ENCODE data around the gene ITGB1. TPM values are rescaled to one million over a fixed set of nuclear protein-coding genes. Genes with fewer than 3 reads are reported as not detected.

ITGB1 gene
- total and polyA plus RNA-seq, 2 experiments from 2014 or later: 3,297 to 5,235 TPM

- Histone ChIP-seq H4K20me1 (ENCODE audit: insufficient read depth) (no peaks in the 10 kb centered on the region), H3K27ac (no peak overlapping the region), H3K4me2 (ENCODE audit: unreplicated experiment) (no peak overlapping the region), H2AFZ (peak overlapping the region; percentile 42; the same call in 1 of the 2 replicates), H3K4me3 (no peak overlapping the region), H3K79me2 (ENCODE audit: insufficient read depth) (no peaks in the 10 kb centered on the region), H3F3A (ENCODE audit: insufficient read depth) (no peaks in the 10 kb centered on the region), H3K9me3 (ENCODE audit: low read depth) (no peaks in the 10 kb centered on the region), H3K9ac (no peak overlapping the region), H3K27me3 (replicated peaks; ENCODE audit: insufficient read depth) (no peaks in the 10 kb centered on the region), H3K36me3 (ENCODE audit: low read depth) (no peaks in the 10 kb centered on the region), H3K9me2 (ENCODE audit: insufficient read depth) (no peaks in the 10 kb centered on the region), H3K4me1 (ENCODE audit: insufficient read depth) (peaks cover 4% of the 10 kb centered on the region; the same call in 1 of the 2 replicates)
- 97 to 98% methylated on average over 4 of the region's 4 CpGs for WGBS, 2 experiments (ENCODE audit: low coverage in 1 of 2, low lambda C conversion rate in 2 of 2, missing lambda C conversion rate in 2 of 2)
- in situ Hi-C loops (cut with MboI): no loop called here
- TF ChIP-seq EZH2 (IDR thresholded peaks at IDR 0.05; ENCODE audit: insufficient read depth, poor library complexity, severe bottlenecking) (no peak), EZH2phosphoT487 (IDR thresholded peaks at IDR 0.05; ENCODE audit: insufficient read depth, low read depth) (no peak)
- DNase-seq: no peak
Measured at GRCh38 chr10:32972460-32972859, 14.4 kb upstream of the ITGB1 start.

- H3K4me3 ChIP-seq: no peak overlapping the region
- no peaks in the 10 kb centered on the region for H3K9me3 ChIP-seq (ENCODE audit: low read depth)
- no peaks in the 10 kb centered on the region for H3K27me3 ChIP-seq (replicated peaks; ENCODE audit: insufficient read depth)
- H3K79me2 ChIP-seq (ENCODE audit: insufficient read depth): no peaks in the 10 kb centered on the region
- in situ Hi-C loops (cut with MboI): no loop called here
- no peak overlapping the region for H3K9ac ChIP-seq
- no peaks in the 10 kb centered on the region for H4K20me1 ChIP-seq (ENCODE audit: insufficient read depth)
- H3K27ac ChIP-seq: no peak overlapping the region
- no peaks in the 10 kb centered on the region for H3F3A ChIP-seq (ENCODE audit: insufficient read depth)
- TF ChIP-seq EZH2phosphoT487 (IDR thresholded peaks at IDR 0.05; ENCODE audit: insufficient read depth, low read depth): no peak
- TF ChIP-seq EZH2 (IDR thresholded peaks at IDR 0.05; ENCODE audit: insufficient read depth, poor library complexity, severe bottlenecking): no peak
- 76 to 80% methylated on average over 6 of the region's 6 CpGs for WGBS, 2 experiments (ENCODE audit: low coverage in 1 of 2, low lambda C conversion rate in 2 of 2, missing lambda C conversion rate in 2 of 2)
- H2AFZ ChIP-seq: peak overlapping the region; percentile 42
- no peak overlapping the region for H3K4me2 ChIP-seq (ENCODE audit: unreplicated experiment)
- H3K36me3 ChIP-seq (ENCODE audit: low read depth): no peaks in the 10 kb centered on the region
- H3K9me2 ChIP-seq (ENCODE audit: insufficient read depth): no peaks in the 10 kb centered on the region
- DNase-seq: no peak
- peaks cover 4% of the 10 kb centered on the region; the same call in 1 of the 2 replicates for H3K4me1 ChIP-seq (ENCODE audit: insufficient read depth)
Measured at GRCh38 chr10:32971536-32972091, 13.6 kb upstream of the ITGB1 start.

GRCh38 chr10:32970910-32971309, 12.9 kb upstream of the ITGB1 start:
- DNase-seq: no peak
- Histone ChIP-seq H2AFZ (no peak overlapping the region), H3K4me3 (no peak overlapping the region)

GRCh38 chr10:32964270-32964669, 6.2 kb upstream of the ITGB1 start:
- no peaks in the 10 kb centered on the region for H3K36me3 ChIP-seq (ENCODE audit: low read depth)
- 67 to 77% methylated on average over 3 of the region's 3 CpGs for WGBS, 2 experiments (ENCODE audit: low coverage in 1 of 2, low lambda C conversion rate in 2 of 2, missing lambda C conversion rate in 2 of 2)
- H3K9me2 ChIP-seq (ENCODE audit: insufficient read depth): no peaks in the 10 kb centered on the region
- H3K9me3 ChIP-seq (ENCODE audit: low read depth): no peaks in the 10 kb centered on the region
- H3K4me3 ChIP-seq: no peak overlapping the region
- no peaks in the 10 kb centered on the region for H3K27me3 ChIP-seq (replicated peaks; ENCODE audit: insufficient read depth)
- H3K79me2 ChIP-seq (ENCODE audit: insufficient read depth): peaks cover 25% of the 10 kb centered on the region
- H3F3A ChIP-seq (ENCODE audit: insufficient read depth): peaks cover 42% of the 10 kb centered on the region
- no peaks in the 10 kb centered on the region for H4K20me1 ChIP-seq (ENCODE audit: insufficient read depth)
- no peak overlapping the region for H3K4me2 ChIP-seq (ENCODE audit: unreplicated experiment)
- H2AFZ ChIP-seq: 0 out of 2 replicates have a peak overlapping the region, but pooled peaks have one; percentile 6
- H3K27ac ChIP-seq: peak overlapping the region; percentile 15; the same call in 1 of the 2 replicates
- peak; percentile 29 for DNase-seq
- TF ChIP-seq EZH2 (IDR thresholded peaks at IDR 0.05; ENCODE audit: insufficient read depth, poor library complexity, severe bottlenecking) (no peak), EZH2phosphoT487 (IDR thresholded peaks at IDR 0.05; ENCODE audit: insufficient read depth, low read depth) (no peak)
- in situ Hi-C loops (cut with MboI): no loop called here
- no peak overlapping the region for H3K9ac ChIP-seq
- peaks cover 46% of the 10 kb centered on the region for H3K4me1 ChIP-seq (ENCODE audit: insufficient read depth)

More at GRCh38 chr10:32970910-32971309, 12.9 kb upstream of the ITGB1 start:
- Histone ChIP-seq H3K9me3 (ENCODE audit: low read depth) (no peaks in the 10 kb centered on the region), H3K9me2 (ENCODE audit: insufficient read depth) (no peaks in the 10 kb centered on the region), H3K27me3 (replicated peaks; ENCODE audit: insufficient read depth) (no peaks in the 10 kb centered on the region), H3K4me2 (ENCODE audit: unreplicated experiment) (no peak overlapping the region), H3F3A (ENCODE audit: insufficient read depth) (no peaks in the 10 kb centered on the region), H3K36me3 (ENCODE audit: low read depth) (no peaks in the 10 kb centered on the region), H3K9ac (no peak overlapping the region), H3K79me2 (ENCODE audit: insufficient read depth) (no peaks in the 10 kb centered on the region), H3K27ac (no peak overlapping the region), H4K20me1 (ENCODE audit: insufficient read depth) (no peaks in the 10 kb centered on the region), H3K4me1 (ENCODE audit: insufficient read depth) (peaks cover 4% of the 10 kb centered on the region; the same call in 1 of the 2 replicates)
- in situ Hi-C loops (cut with MboI): no loop called here
- no peak for TF ChIP-seq EZH2 (IDR thresholded peaks at IDR 0.05; ENCODE audit: insufficient read depth, poor library complexity, severe bottlenecking)
- TF ChIP-seq EZH2phosphoT487 (IDR thresholded peaks at IDR 0.05; ENCODE audit: insufficient read depth, low read depth): no peak
- 97 to 100% methylated on average over 2 of the region's 2 CpGs for WGBS, 2 experiments (ENCODE audit: low coverage in 1 of 2, low lambda C conversion rate in 2 of 2, missing lambda C conversion rate in 2 of 2)
